Fibroblast of pulmonary artery (primary cell): ENCODE results near the gene EDAR.

Experiments used
- DNase-seq: peaks from one replicate; pipeline ENCODE4 v3.0.0-alpha.2; 2010; ENCODE audit warnings: low read depth
- H3K4me3 ChIP-seq: replicated peaks from 2 replicates; pipeline ENCODE4 v1.5.1; 2011; ENCODE audit warnings: low read depth, mild to moderate bottlenecking, control low read depth, low read length, moderate library complexity
- CTCF ChIP-seq: IDR thresholded peaks from 2 replicates; pipeline ENCODE4 v1.5.1; 2011; ENCODE audit warnings: mild to moderate bottlenecking, control low read depth, low read length, inconsistent platforms; ENCODE audit errors: missing control alignments

EDAR gene

GRCh38 chr2:108868911-108869310 lies 120.1 kb downstream of the EDAR start:
- no peak for DNase-seq
- TF ChIP-seq CTCF: no peak
- no peak overlapping the region for H3K4me3 ChIP-seq

GRCh38 chr2:108866041-108866440 lies 123.0 kb downstream of the EDAR start:
- DNase-seq: no peak
- no peak for TF ChIP-seq CTCF
- no peak overlapping the region for H3K4me3 ChIP-seq

GRCh38 chr2:108858894-108859293 lies 130.1 kb downstream of the EDAR start:
- peak; percentile 7 for DNase-seq
- TF ChIP-seq CTCF: no peak
- no peak overlapping the region for H3K4me3 ChIP-seq

GRCh38 chr2:108855194-108855593 lies 133.8 kb downstream of the EDAR start:
- no peak overlapping the region for H3K4me3 ChIP-seq
- peak; percentile 18 for DNase-seq
- peak; percentile 16 for TF ChIP-seq CTCF

GRCh38 chr2:108854484-108854883 lies 134.5 kb downstream of the EDAR start:
- H3K4me3 ChIP-seq: no peak overlapping the region
- no peak for TF ChIP-seq CTCF
- DNase-seq: no peak

- no peak for TF ChIP-seq CTCF
- peak; percentile 12 for DNase-seq
- H3K4me3 ChIP-seq: no peak overlapping the region
These were observed 135.6 kb downstream of the EDAR start for GRCh38 chr2:108853421-108853820.

GRCh38 chr2:108852375-108852774 lies 136.6 kb downstream of the EDAR start:
- no peak overlapping the region for H3K4me3 ChIP-seq
- no peak for DNase-seq
- no peak for TF ChIP-seq CTCF
